Parathyroid adenoma (tissue), 2 donors: ENCODE results near the gene TNIP3.

Source experiments
- H2AFZ ChIP-seq: fragments of 300-600 bp; sonication (generic); one replicate; pipeline ENCODE4 v1.7.0; 2017; ENCODE audit warnings: antibody characterized with exemption, mild to moderate bottlenecking
- H3K27ac ChIP-seq: fragments of 300-600 bp; sonication (generic); one replicate; pipeline ENCODE4 v1.7.0; 2017
- H3K27me3 ChIP-seq: fragments of 300-600 bp; sonication (generic); one replicate; pipeline ENCODE4 v1.7.0; 2017; ENCODE audit warnings: low read length; ENCODE audit not compliant: control insufficient read depth, insufficient read depth
- H3K36me3 ChIP-seq: fragments of 300-600 bp; sonication (generic); one replicate; pipeline ENCODE4 v1.7.0; 2017; ENCODE audit warnings: low read length; ENCODE audit not compliant: control insufficient read depth, insufficient read depth
- H3K4me1 ChIP-seq: fragments of 300-600 bp; sonication (generic); one replicate; pipeline ENCODE4 v1.7.0; 2017; ENCODE audit warnings: control low read depth
- H3K4me2 ChIP-seq: fragments of 300-600 bp; sonication (generic); one replicate; pipeline ENCODE4 v1.7.0; 2017; ENCODE audit warnings: low read length
- H3K4me3 ChIP-seq: fragments of 300-600 bp; sonication (generic); one replicate; pipeline ENCODE4 v1.7.0; 2017; ENCODE audit warnings: low read depth, low read length
- H3K79me2 ChIP-seq: fragments of 300-600 bp; sonication (generic); one replicate; pipeline ENCODE4 v1.7.0; 2017; ENCODE audit warnings: control low read depth
- H3K9ac ChIP-seq: fragments of 300-600 bp; sonication (generic); one replicate; pipeline ENCODE4 v1.7.0; 2017; ENCODE audit warnings: mild to moderate bottlenecking
- H3K9me3 ChIP-seq: fragments of 300-600 bp; sonication (generic); one replicate; pipeline ENCODE4 v1.7.0; 2017; ENCODE audit warnings: low read length; ENCODE audit not compliant: control insufficient read depth
- CTCF ChIP-seq: fragments of 300-600 bp; sonication (generic); IDR thresholded peaks from one replicate; pipeline ENCODE4 v1.7.0; 2017; ENCODE audit warnings: antibody characterized with exemption, mild to moderate bottlenecking
- donor health status: primary hyperparathyroidism.

The TNIP3 gene

GRCh38 chr4:121148621-121149020 is 15.5 kb downstream of the TNIP3 start:
- H3K4me1 ChIP-seq = no peaks in the 10 kb centered on the region
- H3K9ac ChIP-seq = no peak overlapping the region
- no peak overlapping the region for H2AFZ ChIP-seq
- H3K9me3 ChIP-seq = no peaks in the 10 kb centered on the region
- no peak overlapping the region for H3K27ac ChIP-seq
- H3K27me3 ChIP-seq = no peaks in the 10 kb centered on the region
- no peak overlapping the region for H3K4me2 ChIP-seq
- H3K36me3 ChIP-seq = no peaks in the 10 kb centered on the region
- H3K4me3 ChIP-seq = no peak overlapping the region
- H3K79me2 ChIP-seq = no peaks in the 10 kb centered on the region
- TF ChIP-seq CTCF = no peak

- no peaks in the 10 kb centered on the region for H3K4me1 ChIP-seq
- no peak overlapping the region for H3K27ac ChIP-seq
- TF ChIP-seq CTCF = no peak
- H3K9ac ChIP-seq = no peak overlapping the region
- H3K9me3 ChIP-seq = no peaks in the 10 kb centered on the region
- no peak overlapping the region for H2AFZ ChIP-seq
- H3K4me2 ChIP-seq = no peak overlapping the region
- no peaks in the 10 kb centered on the region for H3K79me2 ChIP-seq
- no peaks in the 10 kb centered on the region for H3K36me3 ChIP-seq
- no peak overlapping the region for H3K4me3 ChIP-seq
- H3K27me3 ChIP-seq = no peaks in the 10 kb centered on the region
Measured at GRCh38 chr4:121148000-121148399, 16.1 kb downstream of the TNIP3 start.

- Histone ChIP-seq H3K36me3 (no peaks in the 10 kb centered on the region), H3K27ac (no peak overlapping the region), H3K79me2 (no peaks in the 10 kb centered on the region), H3K4me3 (no peak overlapping the region), H3K9me3 (no peaks in the 10 kb centered on the region), H2AFZ (no peak overlapping the region), H3K4me2 (no peak overlapping the region), H3K4me1 (no peaks in the 10 kb centered on the region), H3K27me3 (no peaks in the 10 kb centered on the region), H3K9ac (no peak overlapping the region)
- no peak for TF ChIP-seq CTCF
Measured at GRCh38 chr4:121146530-121146929, 17.6 kb downstream of the TNIP3 start.

GRCh38 chr4:121145430-121145829 is 18.7 kb downstream of the TNIP3 start:
- H3K27ac ChIP-seq = no peak overlapping the region
- H3K4me3 ChIP-seq = no peak overlapping the region
- TF ChIP-seq CTCF = no peak
- H3K36me3 ChIP-seq = no peaks in the 10 kb centered on the region
- H2AFZ ChIP-seq = no peak overlapping the region
- no peaks in the 10 kb centered on the region for H3K4me1 ChIP-seq
- H3K9me3 ChIP-seq = no peaks in the 10 kb centered on the region
- no peak overlapping the region for H3K4me2 ChIP-seq
- no peaks in the 10 kb centered on the region for H3K27me3 ChIP-seq
- H3K79me2 ChIP-seq = no peaks in the 10 kb centered on the region
- H3K9ac ChIP-seq = no peak overlapping the region

- Histone ChIP-seq H3K27ac (no peak overlapping the region), H2AFZ (no peak overlapping the region), H3K4me1 (no peaks in the 10 kb centered on the region), H3K79me2 (no peaks in the 10 kb centered on the region), H3K4me3 (no peak overlapping the region), H3K4me2 (no peak overlapping the region), H3K9ac (no peak overlapping the region), H3K9me3 (no peaks in the 10 kb centered on the region), H3K27me3 (no peaks in the 10 kb centered on the region), H3K36me3 (no peaks in the 10 kb centered on the region)
- TF ChIP-seq CTCF = no peak
Measured at GRCh38 chr4:121144021-121144420, 20.1 kb downstream of the TNIP3 start.
